GM12878 (cell line): Measurements from ENCODE around the gene ZNF92. TPM values are rescaled to one million over a fixed set of nuclear protein-coding genes. Genes with fewer than 3 reads are reported as not detected.
"Not testable (repeated sequence)": the region's sequence is repeated elsewhere in the genome, so short reads cannot be mapped to it uniquely, and the experiment has no call there.

ENCODE experiments used
- ATAC-seq: fragments of 200-7000 bp; cut with Tn5 transposase; 3 replicates; pipeline ENCODE4 v1.9.1; 2020; ENCODE audit warnings: mild to moderate bottlenecking, moderate library complexity
- BruUV-seq: library from RNA; stranded (reverse); fragments of 400-500 nt; replicated peaks from 2 replicates; lab custom pipeline; 2021; lab: Mats Ljungman, UMichigan
- CTCF ChIA-PET: fragments of 300-600 bp; sonication (Branson Sonifier 250); formaldehyde crosslinking; extraction: SDS; loops from one replicate; lab custom pipeline; 2021; ENCODE audit warnings: inconsistent platforms; lab: Yijun Ruan, JAX
- POLR2A ChIA-PET: fragments of 350-600 bp; formaldehyde crosslinking; extraction: SDS; loops from one replicate; lab custom pipeline; 2021; ENCODE audit warnings: inconsistent platforms; lab: Charles Lee
- RAD21 ChIA-PET: fragments of 300-600 bp; sonication (Branson Sonifier 250); formaldehyde crosslinking; loops from one replicate; lab custom pipeline; 2023; ENCODE audit warnings: antibody characterized with exemption; ENCODE audit not compliant: unreplicated experiment; lab: Charles Lee
- SMC1A ChIA-PET: fragments of 300-600 bp; sonication (Branson Sonifier 250); formaldehyde crosslinking; loops from one replicate; lab custom pipeline; 2023; ENCODE audit not compliant: unreplicated experiment, uncharacterized antibody; lab: Charles Lee
- DNase-seq: peaks from one replicate; pipeline ENCODE4 v3.0.0-alpha.2; 2011; ENCODE audit warnings: low read depth, low spot score
- FAIRE-seq: peaks from 3 replicates; lab custom pipeline; 2011; peaks lifted over from hg19 to GRCh38; lab: Jason Lieb, UNC
- H2AFZ ChIP-seq: 2 replicates; pipeline ENCODE4 v1.6.0; 2011; ENCODE audit warnings: low read depth, low read length, control low read depth; ENCODE audit not compliant: control insufficient read depth
- H3K27ac ChIP-seq: 2 replicates; pipeline ENCODE4 v1.5.1; 2011; ENCODE audit warnings: control low read depth; ENCODE audit not compliant: control insufficient read depth, insufficient read depth
- H3K27me3 ChIP-seq, 2 experiments: replicated peaks in 1 of 2; 2 replicates each; pipeline versions ENCODE4 v1.6.0 to v1.6.1; 2011; ENCODE audit warnings: low read length in 1 of 2; ENCODE audit not compliant: control insufficient read depth in 2 of 2, insufficient read depth in 2 of 2
- H3K36me3 ChIP-seq, 2 experiments: 2 replicates each; pipeline ENCODE4 v1.5.1; 2011; ENCODE audit warnings: low read length in 1 of 2; ENCODE audit not compliant: control insufficient read depth in 2 of 2, insufficient read depth in 2 of 2
- H3K4me1 ChIP-seq: 2 replicates; pipeline ENCODE4 v1.6.1; 2011; ENCODE audit warnings: mild to moderate bottlenecking, low read length, moderate library complexity, mixed read lengths; ENCODE audit not compliant: control insufficient read depth, insufficient read depth
- H3K4me2 ChIP-seq: 2 replicates; pipeline ENCODE4 v1.6.0; 2011; ENCODE audit warnings: control low read depth; ENCODE audit not compliant: control insufficient read depth, insufficient read depth
- H3K4me3 ChIP-seq: fragments of 200-600 bp; sonication (generic); 2 replicates; pipeline ENCODE4 v1.5.1; 2016
- H3K79me2 ChIP-seq: 2 replicates; pipeline ENCODE4 v1.6.0; 2011; ENCODE audit warnings: low read length; ENCODE audit not compliant: control insufficient read depth, insufficient read depth
- H3K9ac ChIP-seq: 2 replicates; pipeline ENCODE4 v1.8.0; 2011; ENCODE audit warnings: low read length, control low read depth, mixed read lengths; ENCODE audit not compliant: control insufficient read depth, insufficient read depth
- H3K9me3 ChIP-seq: replicated peaks from 3 replicates; pipeline ENCODE4 v1.5.1; 2011; ENCODE audit warnings: mild to moderate bottlenecking, low read length; ENCODE audit not compliant: control insufficient read depth, insufficient read depth
- H4K20me1 ChIP-seq: 2 replicates; pipeline ENCODE4 v1.6.0; 2011; ENCODE audit not compliant: control insufficient read depth, insufficient read depth
- CBX5 ChIP-seq: sonication (generic); IDR thresholded peaks from 2 replicates; pipeline ENCODE4 v1.6.1; 2016; ENCODE audit warnings: low read depth, moderate library complexity, mild to moderate bottlenecking, inconsistent platforms
- CTCF ChIP-seq, 3 experiments: IDR thresholded peaks in 2 of 3; conservative IDR thresholded peaks in 1 of 3; 2 replicates each; pipeline ENCODE4 v1.5.1; 2011; ENCODE audit warnings: low read depth in 3 of 3, low read length in 3 of 3, mild to moderate bottlenecking in 3 of 3, control low read depth in 2 of 3, moderate library complexity in 2 of 3, inconsistent platforms in 1 of 3, mixed read lengths in 1 of 3; ENCODE audit not compliant: control insufficient read depth in 2 of 3, insufficient read depth in 1 of 3; ENCODE audit errors: extremely low read depth in 1 of 3
- RAD21 ChIP-seq: IDR thresholded peaks from 2 replicates; pipeline ENCODE4 v1.6.1; 2011; ENCODE audit warnings: mild to moderate bottlenecking, low read depth, low read length, moderate library complexity; ENCODE audit not compliant: insufficient read depth
- SMC3 ChIP-seq: IDR thresholded peaks from 2 replicates; pipeline ENCODE4 v1.6.1; 2011; ENCODE audit warnings: low read length, improper control_type of control experiment, borderline replicate concordance
- WGBS: methylation state at CpG from one replicate; pipeline ENCODE4 v1.1.6; 2016; ENCODE audit warnings: low lambda C conversion rate; ENCODE audit not compliant: insufficient replicate concordance, insufficient coverage; ENCODE audit errors: missing lambda C conversion rate; 5-methylcytosine and 5-hydroxymethylcytosine counted together
- in situ Hi-C: fragments of 300-500 bp; cut with MboI; formaldehyde crosslinking; loops from 9 replicates; pipeline ENCODE4 v1.14.3; 2018; ENCODE audit warnings: mixed read lengths
- intact Hi-C: fragments of 100-400 bp; cut with micrococcal nuclease; formaldehyde crosslinking; loops from one replicate; pipeline ENCODE4 v1.14.2; 2022; ENCODE audit not compliant: unreplicated experiment
- polyA plus RNA-seq, 11 experiments: library from polyadenylated mRNA; depleted of rRNA in 4 of 11; unstranded in 6 of 11; stranded (reverse) in 5 of 11; fragments of >200 nt; fragmentation: Nextera tagmentation in 4 of 11; fragmentation: Illumina TruSeq in 1 of 11; extraction: Ambion mirVana in 4 of 11; extraction: Trizol in 1 of 11; gene quantifications; 1 replicate in 1 of 11; 2 replicates in 10 of 11; pipeline versions ENCODE4 v1.2.1 to v1.2.3, GENCODE V29; 2011 to 2016; ENCODE audit warnings: inconsistent platforms in 2 of 11, missing spikeins in 2 of 11, low read depth in 1 of 11
- total RNA-seq, 4 experiments: library from RNA; depleted of rRNA in 3 of 4; stranded (reverse); fragments of >200 nt in 3 of 4; fragmentation: Illumina TruSeq in 1 of 4; extraction: Trizol in 1 of 4; gene quantifications; 2 replicates each; pipeline versions ENCODE4 v1.2.1 to v1.2.3, GENCODE V29; 2013 to 2021
- TF ChIP-seq, protein P1 (sequence below): fragments of 150-350 bp; IDR thresholded peaks from 2 replicates; pipeline ENCODE4 v1.6.1; 2016; ENCODE audit warnings: low read depth, low read length

Gene ZNF92
- total and polyA plus RNA-seq, 10 of the 15 experiments (the other 5 are each of a cell fraction or from before 2014, with no cell fraction given): 6.7 to 27.6 (median 14.3) TPM

GRCh38 chr7:65444899-65445823 lies 71.5 kb downstream of the ZNF92 start (continued):
- TF ChIP-seq, protein P1, sequence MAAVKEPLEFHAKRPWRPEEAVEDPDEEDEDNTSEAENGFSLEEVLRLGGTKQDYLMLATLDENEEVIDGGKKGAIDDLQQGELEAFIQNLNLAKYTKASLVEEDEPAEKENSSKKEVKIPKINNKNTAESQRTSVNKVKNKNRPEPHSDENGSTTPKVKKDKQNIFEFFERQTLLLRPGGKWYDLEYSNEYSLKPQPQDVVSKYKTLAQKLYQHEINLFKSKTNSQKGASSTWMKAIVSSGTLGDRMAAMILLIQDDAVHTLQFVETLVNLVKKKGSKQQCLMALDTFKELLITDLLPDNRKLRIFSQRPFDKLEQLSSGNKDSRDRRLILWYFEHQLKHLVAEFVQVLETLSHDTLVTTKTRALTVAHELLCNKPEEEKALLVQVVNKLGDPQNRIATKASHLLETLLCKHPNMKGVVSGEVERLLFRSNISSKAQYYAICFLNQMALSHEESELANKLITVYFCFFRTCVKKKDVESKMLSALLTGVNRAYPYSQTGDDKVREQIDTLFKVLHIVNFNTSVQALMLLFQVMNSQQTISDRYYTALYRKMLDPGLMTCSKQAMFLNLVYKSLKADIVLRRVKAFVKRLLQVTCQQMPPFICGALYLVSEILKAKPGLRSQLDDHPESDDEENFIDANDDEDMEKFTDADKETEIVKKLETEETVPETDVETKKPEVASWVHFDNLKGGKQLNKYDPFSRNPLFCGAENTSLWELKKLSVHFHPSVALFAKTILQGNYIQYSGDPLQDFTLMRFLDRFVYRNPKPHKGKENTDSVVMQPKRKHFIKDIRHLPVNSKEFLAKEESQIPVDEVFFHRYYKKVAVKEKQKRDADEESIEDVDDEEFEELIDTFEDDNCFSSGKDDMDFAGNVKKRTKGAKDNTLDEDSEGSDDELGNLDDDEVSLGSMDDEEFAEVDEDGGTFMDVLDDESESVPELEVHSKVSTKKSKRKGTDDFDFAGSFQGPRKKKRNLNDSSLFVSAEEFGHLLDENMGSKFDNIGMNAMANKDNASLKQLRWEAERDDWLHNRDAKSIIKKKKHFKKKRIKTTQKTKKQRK: no peak

GRCh38 chr7:65447041-65447440 lies 73.4 kb downstream of the ZNF92 start:
- POLR2A ChIA-PET, SMC1A ChIA-PET, RAD21 ChIA-PET, H3K36me3 ChIP-seq, H3K79me2 ChIP-seq, ATAC-seq: not testable (repeated sequence)
- TF ChIP-seq SMC3: 0 out of 2 replicates have a peak, but pooled peaks have one; percentile 19
- 0 out of 2 replicates have a peak, but pooled peaks have one; percentile 33 for TF ChIP-seq CBX5
- peak; percentile 45 for TF ChIP-seq RAD21
- TF ChIP-seq CTCF (IDR thresholded peaks at IDR 0.05 in 2 of 3, conservative IDR thresholded peaks at IDR 0.05 in 1 of 3; ENCODE audit: control insufficient read depth in 2 of 3, extremely low read depth in 1 of 3, insufficient read depth in 1 of 3, low read depth in 3 of 3, low read length in 3 of 3): peak; percentile 10 to 37 (median 11); a peak in 2 of 6 replicates
- TF ChIP-seq, all 136 proteins: peak for 4; not testable (repeated sequence) for 132
- H3K9me3 ChIP-seq, H3K27me3 ChIP-seq, H3K27ac ChIP-seq, BruUV-seq, H4K20me1 ChIP-seq, CTCF ChIA-PET, intact Hi-C loops, H3K9ac ChIP-seq, DNase-seq, H2AFZ ChIP-seq, H3K4me3 ChIP-seq, FAIRE-seq, in situ Hi-C loops, H3K4me2 ChIP-seq, H3K4me1 ChIP-seq: not testable (repeated sequence)
- WGBS: 59% methylated on average over 8 of the region's 8 CpGs
